NCI-H146 treated with DMSO at 0.1 percent for 48 hours (cell line): ENCODE data around the gene TRPV3.
"Not testable (repeated sequence)": the region's sequence is repeated elsewhere in the genome, so short reads cannot be mapped to it uniquely, and the experiment has no call there.

Source experiments
- DNase-seq: peaks from one replicate; lab custom pipeline; 2025; ENCODE audit not compliant: unreplicated experiment; lab: John Stamatoyannopoulos, UW

TRPV3 gene

DNA sequence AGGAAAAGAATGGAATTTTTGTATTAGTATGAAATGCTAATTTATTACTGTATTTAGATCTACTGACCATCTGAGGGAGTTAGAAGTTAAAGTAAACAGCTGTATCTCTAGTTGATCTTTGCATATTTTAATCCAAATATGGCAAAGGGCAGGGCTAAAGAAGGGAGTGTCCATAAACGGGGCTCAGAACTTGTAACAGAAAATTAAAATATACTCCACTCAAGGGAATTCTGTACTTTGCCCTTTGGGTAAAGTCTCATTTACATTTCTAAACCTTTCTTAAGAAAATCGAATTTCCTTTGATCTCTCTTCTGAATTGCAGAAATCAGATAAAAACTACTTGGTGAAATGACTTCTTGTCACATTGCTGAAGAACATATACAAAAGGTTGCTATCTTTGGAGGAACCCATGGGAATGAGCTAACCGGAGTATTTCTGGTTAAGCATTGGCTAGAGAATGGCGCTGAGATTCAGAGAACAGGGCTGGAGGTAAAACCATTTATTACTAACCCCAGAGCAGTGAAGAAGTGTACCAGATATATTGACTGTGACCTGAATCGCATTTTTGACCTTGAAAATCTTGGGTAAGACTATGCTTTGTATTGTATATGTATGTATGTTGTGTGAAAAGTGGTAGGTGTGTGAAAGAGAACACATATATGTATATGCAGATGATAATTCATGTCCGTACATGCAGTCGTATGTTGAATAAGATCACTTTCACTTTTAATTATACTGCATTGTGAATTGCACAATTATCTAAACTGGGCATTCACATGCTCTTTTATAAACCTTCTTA is 81.6 kb downstream of the TRPV3 start, which contains the start of gene ASPA:
Gene ASPA, plus strand, starts transcription at position 186 of the 799 bp plus-strand sequence. Its CDS starts 163 bp downstream, at position 349.
- no peak for DNase-seq

DNA sequence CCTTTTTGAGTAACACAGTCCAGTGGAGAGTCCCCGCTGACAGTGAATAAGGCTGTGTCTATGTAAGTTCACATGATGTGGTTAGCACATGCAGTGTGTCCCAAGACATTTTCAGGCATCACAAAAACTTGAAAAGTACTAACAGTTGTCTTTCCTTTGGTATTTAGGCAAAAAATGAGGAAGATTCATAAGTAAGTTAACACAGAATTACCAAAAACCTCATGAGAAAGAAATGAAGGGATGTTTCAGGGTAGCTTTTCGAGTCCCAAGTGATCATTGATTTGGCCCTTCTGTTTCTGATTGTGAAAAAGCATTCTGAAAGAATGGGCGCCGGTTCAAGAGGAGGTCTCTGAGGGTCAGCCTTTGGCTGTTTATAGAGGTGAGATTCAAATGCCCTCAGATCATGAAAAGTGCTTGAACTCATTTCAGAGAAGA is 82.3 kb downstream of the TRPV3 start:
- DNase-seq, result no peak

DNA sequence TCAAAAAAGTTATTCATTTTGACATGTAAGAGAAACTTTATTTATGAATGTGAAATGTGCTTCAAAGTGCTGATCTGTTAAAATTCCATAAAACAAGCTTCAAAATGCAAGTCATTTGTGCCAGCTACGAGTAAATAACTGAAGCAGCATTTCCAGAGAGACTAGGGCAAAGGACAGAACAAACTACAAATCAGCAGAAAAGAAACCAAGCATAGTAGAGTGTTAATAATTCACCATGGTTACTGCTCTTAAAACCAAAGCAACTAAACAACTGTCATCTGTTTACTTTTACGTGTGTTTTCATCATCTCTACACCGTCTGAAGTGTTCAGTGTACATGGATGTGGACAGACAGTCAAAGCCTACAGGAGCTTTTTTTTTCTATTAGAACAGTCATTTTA is 83.4 kb downstream of the TRPV3 start:
- no peak for DNase-seq

DNA sequence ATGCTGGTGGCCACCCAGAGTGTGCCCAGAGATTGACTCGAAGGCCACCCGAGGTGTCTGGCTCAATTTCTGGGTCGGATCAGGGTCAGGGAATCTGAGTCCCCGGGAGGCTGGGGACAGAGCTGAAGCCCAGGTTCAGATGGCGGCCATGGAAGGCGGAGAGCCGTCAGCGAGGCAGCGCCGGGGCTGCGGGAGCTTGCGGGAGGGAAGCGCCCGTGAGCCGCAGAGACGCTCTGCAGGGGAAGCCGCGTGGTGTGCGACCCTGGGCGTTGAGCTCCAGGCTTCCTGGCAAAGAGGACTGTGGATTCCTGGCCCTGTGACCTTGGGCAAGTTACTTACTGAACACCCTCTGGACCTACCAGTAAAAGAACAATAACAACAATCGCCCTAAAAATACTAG is 85.5 kb downstream of the TRPV3 start:
- no peak for DNase-seq

DNA sequence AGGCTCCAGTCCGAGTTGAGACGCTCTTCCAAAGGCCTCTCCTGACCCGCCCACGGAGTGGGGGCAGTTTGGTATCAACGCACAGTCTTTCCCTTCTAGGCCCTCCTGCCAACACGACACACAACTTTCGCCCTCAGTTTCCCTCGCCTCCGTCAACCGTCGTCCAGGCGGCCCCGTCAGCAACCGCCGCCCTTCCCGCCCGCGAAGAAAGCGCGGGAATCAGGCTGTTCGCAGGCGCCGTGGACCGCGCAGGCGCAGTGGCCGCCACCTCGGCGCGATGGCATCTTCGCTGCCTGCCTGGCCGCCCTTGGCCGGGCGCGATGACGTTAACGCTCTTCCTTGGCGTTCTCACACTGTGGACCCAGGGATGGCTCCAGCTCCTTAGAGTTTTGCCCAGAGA is 86.0 kb downstream of the TRPV3 start, which contains the start of gene SPATA22:
Gene SPATA22, minus strand, starts transcription at position 221 of the 400 bp plus-strand sequence. CDS start 2,494 bp downstream, outside the sequence.
- DNase-seq, result no peak

DNA sequence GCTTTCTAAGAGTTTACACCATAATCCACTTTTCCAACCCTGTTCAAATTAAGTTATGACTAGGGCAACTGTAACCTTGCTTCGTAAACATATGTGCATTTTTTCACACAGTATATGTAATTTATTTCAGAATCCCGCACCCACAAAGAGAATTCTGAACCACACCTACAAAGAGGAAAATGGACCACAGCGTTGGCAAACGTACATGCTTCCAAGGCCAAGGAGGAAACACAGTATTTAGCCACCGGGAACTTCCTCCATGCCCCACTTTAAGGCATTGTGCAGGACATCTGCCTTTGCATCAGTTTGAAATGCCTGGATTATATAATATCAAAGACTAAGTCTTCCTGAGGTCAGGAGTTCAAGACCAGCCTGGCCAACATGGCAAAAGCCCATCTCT is 88.1 kb downstream of the TRPV3 start:
- DNase-seq, result no peak

DNA sequence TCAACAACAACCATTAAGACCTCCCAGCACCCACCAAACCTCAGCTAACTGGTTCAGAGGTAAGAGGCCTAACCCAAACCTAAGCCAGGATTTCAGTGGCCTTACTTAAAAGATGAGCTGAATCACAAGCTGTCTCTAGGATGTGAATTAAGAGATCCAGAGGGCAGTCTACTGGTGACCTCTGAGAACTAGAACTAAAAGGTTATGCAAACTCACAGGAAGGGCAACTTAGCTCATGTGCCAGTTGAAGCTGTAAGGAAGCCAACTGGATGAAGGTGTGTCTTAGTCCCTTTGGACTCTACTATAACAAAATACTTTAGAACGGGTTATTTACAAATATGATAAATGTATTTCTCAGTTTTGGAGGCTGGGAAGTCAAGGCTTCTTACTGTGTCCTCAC is 91.3 kb downstream of the TRPV3 start:
- not testable (repeated sequence) for DNase-seq
